ENCODE data around the gene GPR84.

The GPR84 gene

DNA sequence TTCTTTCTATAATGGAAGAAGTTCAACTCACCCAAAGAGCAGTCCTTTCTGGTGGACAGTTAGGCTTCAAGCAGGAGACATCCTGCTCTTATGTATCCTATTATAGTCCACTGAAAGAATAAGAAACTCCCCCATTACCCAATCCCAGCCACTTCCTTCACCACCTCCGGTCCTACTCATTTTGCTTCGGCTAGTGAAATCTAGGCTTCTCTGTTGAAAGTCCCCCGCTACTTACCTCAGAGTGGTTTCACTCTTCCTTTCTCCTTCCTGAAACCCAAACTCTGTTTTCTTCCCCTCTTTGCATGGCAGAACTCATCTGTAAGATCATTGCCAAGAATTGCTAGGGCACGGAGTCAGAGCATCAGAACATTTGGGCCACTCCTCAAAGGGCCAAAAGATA, at the start of gene GPR84:
GPR84 (minus strand) TSS at position 74 of the 400 bp plus-strand sequence. CDS start 635 bp downstream, outside the sequence.
- intact Hi-C loops (cut with DNase I) = no loop called here

DNA sequence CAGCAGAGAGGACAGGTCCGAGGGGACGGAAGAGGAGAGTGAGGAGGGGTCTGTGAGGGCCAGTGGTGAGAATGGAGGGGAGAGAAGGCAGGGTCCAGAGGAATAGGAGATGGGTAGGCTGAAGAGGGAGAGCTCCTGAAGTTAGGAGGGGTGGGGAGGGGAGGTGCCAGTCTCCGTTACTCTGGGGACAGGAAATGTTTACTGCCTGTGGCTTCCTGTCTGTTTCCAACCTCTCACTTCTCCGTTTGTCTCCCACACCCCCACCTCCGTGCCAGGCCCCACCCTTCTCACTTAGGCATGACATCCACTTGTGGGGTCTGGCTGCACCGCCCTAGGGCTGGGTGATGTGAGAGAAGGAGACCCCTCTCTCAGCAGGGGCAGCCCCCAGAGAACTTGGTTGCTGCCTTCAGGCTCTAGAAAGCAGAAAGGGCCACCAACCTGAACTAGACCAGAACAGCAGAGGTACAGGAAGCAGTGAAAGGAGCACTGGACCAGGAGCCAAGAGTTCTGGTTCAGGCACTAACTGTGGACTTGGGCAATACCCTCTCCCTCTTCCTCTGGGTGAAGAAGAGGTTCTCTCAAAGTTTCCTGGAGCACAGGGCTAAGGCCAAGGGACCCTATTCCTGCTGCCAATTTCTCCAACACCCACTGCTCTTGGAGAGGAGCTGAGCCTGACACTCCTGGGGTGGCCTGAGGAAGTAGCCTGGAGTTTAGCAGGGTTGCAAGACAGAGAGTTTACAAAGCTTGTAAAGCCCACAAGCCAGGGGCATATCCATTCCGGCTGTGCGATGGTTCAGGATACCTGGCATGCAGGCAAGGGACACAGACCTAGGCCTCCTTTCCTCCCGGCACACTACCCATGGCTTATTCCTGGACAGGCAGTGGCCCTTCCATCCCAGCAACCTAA, 49.3 kb upstream of the GPR84 start:
- DNase-seq = peak in 2 of 42 donors; percentile 19 to 24

More for the DNA sequence above, at the start of gene GPR84:
- DNase-seq = peak in 1 of 42 donors; percentile 30

DNA sequence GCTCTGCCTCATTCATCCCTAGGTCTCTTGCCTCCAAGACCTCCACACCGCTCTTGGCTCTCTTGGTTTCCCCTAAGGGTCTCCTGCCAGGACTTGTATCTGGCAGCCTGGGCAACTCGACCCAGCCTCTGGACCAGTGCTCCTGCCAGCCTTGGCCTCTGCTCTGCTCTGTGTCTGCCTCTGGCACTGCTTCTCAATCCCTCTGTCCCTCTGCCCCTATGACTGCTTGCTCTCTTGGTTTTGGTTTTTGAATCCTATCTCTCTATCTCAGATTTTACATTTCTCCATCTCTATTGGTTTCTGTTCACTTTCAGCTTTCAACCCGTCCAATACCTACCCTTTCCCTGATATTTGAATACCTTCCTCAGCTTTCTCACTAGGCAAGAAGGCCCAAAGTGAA, 48.5 kb upstream of the GPR84 start:
- intact Hi-C loops (cut with DNase I) = no loop called here
- DNase-seq = peak in 1 of 42 donors; percentile 33

More for the DNA sequence above, 49.3 kb upstream of the GPR84 start:
- intact Hi-C loops (cut with DNase I) = no loop called here

DNA sequence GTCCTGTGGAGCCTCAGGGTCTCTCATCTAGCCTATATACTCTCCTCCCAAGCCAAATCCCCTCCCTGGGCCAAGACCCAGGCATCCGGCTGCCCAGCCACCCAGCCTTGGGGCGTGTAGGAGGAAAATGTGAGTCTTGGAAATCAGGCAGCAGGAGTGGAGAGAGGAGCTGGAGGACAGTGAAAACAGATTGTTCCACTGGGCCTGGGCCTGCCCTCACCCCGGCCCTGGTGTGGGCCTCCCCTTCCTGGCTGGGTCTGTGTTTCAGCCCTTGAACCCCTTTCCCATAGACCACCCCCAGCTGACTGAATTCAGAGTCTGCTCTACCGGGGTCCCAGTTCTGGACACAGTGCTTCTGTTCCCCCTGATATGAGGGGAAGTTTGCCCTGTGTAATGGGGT, 48.1 kb upstream of the GPR84 start:
- intact Hi-C loops (cut with DNase I) = no loop called here
- no peak for DNase-seq

DNA sequence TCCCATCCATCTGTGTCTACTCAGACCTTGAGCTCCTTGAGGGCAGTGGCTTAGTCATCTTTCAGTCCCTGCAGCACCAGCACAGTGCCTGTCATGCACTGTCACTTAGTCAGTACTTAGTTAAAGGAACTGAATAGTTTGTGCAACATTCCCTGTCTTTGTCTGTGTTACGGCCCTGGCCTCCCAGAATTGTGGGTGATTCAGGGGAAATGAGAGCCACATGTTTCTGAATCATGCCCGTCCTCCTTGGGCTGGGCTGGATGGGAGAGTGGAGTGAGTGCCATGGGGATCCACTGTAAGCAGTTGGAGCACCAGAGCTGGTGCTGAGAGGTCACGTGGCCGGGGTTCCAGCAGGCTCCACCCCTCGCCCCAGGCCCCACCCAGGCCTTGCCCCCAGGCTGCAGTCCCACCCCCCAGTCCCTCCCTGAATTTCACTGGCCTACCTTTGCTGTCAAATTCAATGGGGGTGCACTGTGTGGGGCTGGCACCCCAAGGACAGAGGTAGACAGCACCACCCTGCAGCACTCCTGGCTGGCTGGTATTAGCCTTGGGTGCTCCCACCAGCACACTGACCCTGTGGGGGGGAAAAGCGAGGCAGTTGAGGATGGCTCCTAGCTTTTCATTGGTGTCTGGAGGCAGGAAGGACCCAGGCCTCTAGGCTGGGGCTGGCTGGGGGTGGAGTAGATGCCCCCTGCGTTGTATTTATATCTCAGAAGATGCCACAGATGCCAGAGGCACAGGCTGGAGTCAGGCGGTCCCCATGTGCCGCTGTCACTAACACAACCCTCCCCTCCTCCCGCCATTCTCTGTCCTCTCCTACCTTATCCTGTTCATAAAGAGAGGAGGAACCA, 47.3 kb upstream of the GPR84 start:
- intact Hi-C loops (cut with DNase I) = no loop called here
- peak in 2 of 42 donors; percentile 32 to 38 for DNase-seq

DNA sequence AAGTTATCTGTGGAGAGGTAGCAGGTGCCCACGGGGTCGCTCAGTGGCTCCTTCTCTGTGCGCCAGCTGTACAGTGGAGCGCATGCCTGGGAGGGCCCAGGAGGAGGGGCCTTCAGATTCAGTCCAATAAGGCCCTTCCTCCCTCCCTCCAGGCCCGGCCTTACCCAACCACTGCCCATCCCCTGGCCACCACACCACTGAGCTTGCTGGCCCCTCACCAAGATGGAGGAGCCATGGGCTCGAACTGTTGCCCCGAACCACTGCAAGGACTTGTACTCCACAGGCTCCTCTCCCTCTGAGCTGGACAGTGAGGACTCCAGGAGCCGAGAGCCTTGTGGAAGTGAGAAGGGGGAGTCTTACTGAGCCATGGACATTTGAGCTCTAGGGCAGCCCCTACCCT, 45.0 kb upstream of the GPR84 start:
- intact Hi-C loops (cut with DNase I) = no loop called here
- DNase-seq = no peak

DNA sequence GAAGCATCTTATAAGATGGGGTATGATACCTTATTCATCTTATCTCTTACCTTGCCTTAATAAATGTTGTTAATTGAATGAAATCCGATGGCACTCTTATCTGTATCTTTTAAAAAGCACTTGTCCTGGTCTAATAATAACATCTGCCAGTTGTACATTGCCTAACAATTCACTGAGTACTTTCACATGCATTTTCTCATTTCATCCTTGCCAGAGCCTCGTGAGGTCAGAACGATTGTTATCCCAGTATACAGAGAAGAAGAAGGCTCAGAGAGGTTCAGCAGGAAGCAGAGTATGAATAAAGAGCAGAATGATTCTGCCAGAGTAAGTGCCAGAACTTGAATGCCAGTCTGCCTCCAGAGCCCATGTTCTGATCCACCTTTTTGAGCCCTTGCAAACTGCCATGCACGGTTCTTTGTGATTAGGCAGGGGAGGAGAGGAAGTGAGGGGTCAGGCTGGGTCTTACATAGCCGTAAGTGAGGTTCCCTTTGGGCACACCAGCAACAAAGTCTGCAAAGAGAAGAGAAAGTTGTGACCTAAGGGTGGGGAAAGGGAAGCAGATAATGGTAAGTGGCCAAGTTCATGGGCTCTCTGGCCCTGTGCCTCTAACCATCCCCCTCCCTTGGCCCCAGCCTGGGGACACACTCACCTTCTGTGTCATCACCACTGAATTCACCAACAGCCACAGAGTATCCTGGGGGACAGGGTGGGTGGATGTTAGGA, 43.1 kb upstream of the GPR84 start:
- intact Hi-C loops (cut with DNase I) = no loop called here
- peak in 1 of 42 donors; percentile 31 for DNase-seq

DNA sequence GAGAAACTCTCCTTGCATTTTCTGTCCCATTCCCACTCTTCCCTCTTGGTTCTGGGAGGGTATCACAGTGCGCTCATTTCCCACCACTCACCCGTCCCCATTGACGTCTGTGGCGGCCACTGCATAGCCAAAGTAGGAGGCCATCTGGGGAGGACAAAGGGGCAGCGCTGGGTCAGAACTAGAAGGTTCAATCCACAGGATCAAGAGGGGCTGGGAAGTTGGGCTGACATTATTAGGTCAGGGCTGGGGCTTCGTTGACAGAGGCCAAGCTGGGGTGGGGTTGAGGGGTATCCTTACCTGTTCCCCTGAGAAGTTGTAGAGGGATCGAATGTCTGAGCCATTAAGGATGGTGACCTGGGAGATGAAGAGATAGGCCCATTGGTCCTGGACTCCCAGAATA, 41.3 kb upstream of the GPR84 start:
- intact Hi-C loops (cut with DNase I) = no loop called here
- no peak for DNase-seq

DNA sequence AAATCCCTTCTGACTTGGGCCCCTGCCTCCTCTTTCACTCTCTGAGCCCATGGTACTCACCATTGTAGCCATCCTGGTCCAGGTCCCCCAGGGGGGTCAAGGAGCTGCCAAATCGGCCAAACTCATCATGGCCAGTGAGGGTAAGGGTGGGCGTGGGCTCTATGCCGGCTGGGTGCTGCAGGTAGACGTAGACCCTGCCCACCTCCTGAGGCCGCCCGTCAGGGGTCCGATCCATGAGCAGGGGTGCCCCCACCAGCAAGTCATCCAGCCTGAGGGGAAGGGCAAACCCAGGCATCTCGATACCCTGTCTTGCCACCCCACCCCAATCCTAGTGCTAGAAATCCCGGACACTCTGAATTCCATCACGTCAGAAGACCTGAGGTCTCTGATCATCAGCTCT, 40.8 kb upstream of the GPR84 start:
- intact Hi-C loops (cut with DNase I) = no loop called here
- DNase-seq = no peak

DNA sequence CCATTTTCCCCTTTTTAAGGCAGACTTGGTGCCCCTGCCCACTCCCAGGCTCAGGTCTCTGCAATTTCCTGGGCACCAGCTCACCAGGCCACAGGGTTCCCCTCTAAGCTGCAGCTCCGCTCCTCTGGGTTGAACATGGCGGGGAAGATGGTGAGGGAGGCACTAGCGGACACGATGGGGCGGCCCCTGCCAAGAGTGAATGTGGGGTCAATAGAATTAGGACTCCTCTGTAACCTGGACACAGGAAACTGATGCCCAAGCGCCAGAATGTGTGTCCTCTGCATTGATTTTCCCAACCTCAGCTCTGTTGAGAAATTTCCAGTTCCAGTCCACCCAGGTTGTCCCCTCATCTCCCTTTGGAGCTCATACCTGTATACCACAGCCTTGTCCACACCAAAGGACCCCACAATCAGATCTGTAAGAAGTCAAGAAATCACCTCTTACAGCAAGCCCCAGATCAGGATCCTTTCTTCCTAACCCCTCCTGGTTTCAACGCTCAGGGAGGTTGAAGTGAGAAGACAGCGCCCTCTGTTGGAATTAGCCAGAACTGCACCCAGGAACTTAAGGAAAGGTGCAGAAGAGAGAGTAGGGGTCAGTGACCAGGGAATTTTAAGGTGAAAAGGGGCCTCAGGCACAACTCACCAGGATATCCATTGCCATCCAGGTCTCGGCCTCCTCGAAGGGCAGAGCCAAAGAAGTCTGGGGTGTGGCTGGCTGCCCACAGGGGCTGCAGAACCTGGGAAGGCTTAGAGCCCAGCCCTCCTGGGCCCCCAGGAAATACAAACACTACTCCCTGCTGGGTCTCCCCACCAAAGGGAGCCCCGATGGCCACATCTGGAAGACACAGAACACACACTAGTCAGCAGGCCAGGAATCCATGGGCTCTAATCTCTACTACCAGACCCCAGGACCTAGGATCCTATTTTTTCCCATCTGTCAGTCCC, 40.0 kb upstream of the GPR84 start:
- peak in 30 of 42 donors; percentile 36 to 81 (median 64) for DNase-seq
- intact Hi-C loops (cut with DNase I) = no loop called here

DNA sequence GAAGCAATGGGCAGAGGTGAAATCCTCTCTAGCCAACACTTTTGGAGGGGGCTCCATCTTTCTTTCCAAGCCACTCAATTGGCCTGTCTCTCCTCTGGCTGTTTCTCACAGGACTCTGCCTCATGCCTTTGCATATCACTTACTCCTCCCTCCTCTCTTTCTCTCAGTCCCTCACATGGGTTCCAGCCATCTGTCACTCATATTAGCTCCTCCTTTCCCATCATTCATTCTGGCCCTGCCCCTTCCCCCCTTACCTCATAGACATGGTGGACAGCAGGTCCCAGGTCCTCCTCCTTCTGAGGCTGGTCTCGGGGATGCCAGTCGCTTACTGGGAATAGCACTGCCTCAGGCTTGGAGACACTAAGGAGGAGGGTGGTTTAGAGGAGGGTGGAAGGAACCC, 36.8 kb upstream of the GPR84 start:
- intact Hi-C loops (cut with DNase I) = no loop called here
- no peak for DNase-seq

DNA sequence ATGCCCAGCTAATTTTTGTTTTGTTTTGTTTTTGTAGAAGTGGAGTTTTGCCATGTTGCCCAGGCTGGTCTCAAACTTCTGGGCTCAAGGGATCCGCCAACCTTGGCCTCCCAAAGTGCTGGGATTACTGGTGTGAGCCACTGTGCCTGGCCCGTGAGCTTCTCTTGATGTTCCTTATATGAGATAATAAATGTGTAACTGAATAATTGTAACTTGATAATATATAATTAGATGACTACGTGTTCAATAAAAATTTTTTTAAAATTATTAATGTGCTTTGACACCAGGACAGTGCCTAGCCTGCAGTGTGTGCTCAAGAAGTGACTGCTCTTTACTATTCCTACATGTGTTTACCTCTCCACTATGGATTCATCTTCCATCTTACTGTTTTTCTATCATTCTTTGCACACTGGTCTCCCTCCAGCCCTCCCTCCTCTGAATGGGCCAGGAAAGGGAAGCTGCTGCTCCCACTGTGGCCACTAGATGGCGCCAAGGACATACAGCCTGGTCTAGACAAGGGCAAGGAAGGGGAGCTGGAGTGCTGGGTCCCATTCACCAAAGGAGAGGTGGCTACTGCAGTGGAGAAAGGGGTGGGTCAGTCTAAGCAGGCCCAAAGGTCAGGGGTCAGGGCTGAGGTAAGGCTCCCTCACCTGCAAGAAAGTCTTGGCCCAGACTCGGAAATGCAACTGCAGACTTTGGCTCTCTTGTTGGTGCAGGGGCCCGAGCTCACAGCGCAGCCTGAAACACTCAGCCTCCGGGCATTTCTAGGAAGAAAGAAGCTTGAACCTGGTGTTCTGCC, 34.9 kb upstream of the GPR84 start:
- intact Hi-C loops (cut with DNase I) = loop anchor here (5.0 kb wide), 1 partner anchor 38 kb away; no protein-coding TSS in a partner anchor
- DNase-seq = peak; percentile 58 to 95 (median 90)

DNA sequence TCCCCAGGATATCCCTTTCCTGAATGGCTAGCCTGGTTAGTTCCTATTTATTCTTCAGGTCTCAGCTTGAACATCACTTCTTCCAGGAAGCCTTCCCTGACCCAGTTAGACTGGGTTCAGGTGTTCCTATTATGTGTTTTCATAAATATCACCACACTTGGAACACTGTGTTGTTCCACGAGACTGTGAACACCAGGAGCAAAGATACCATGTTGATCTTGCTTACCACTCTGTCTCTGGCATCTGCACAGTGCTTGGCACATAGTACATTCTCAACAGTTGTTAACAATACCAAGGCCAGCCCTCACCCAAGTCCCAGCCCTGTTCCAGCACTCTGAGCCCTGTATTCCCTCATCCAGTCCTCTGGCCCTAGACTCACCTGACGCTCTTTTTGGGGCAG, 33.9 kb upstream of the GPR84 start:
- no peak for DNase-seq
- intact Hi-C loops (cut with DNase I) = loop anchor here (5.0 kb wide), 1 partner anchor 39 kb away; no protein-coding TSS in a partner anchor

DNA sequence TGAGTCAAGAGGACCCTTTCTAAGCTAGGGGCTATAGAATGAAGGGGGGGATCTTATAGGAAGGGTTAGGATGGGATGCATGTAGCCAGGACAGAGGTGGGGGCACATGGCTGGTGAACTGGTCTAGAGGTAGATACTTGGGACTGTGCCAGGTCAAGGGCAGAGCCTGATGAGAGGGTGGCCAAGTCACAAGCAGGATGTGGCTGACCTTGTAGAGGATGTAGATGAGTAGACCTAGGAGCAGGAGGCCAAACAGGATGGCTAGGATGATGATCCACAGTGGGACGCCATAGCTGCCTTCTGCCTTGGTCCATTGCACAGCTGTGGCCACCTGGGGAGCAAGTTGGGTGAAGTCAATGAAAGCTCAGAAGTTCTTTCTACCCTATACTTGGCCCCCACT, 32.9 kb upstream of the GPR84 start:
- DNase-seq = no peak
- intact Hi-C loops (cut with DNase I) = loop anchor here (5.0 kb wide), 1 partner anchor 40 kb away; no protein-coding TSS in a partner anchor

DNA sequence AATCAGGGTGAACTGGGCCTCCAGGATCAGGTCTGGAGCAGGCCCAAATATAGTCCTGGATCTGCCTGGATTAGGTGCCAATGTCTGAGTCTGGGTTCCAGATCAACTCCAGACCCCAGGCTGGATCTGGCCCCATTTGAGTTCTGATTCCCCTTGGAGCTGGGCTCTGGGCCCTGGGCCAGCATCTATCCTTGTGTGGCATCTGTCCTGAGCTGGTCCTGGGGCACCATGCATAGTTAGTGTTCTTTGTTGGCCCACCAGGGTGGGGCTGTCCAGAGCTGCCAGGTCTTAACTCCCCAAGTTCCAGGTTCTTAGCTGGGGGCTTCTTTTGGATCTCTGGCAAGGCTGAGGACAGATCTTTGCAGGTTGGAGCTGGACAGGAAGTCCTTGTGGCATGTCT, 31.3 kb upstream of the GPR84 start:
- no peak for DNase-seq
- intact Hi-C loops (cut with DNase I) = loop anchor here (5.0 kb wide), 1 partner anchor 42 kb away; no protein-coding TSS in a partner anchor

DNA sequence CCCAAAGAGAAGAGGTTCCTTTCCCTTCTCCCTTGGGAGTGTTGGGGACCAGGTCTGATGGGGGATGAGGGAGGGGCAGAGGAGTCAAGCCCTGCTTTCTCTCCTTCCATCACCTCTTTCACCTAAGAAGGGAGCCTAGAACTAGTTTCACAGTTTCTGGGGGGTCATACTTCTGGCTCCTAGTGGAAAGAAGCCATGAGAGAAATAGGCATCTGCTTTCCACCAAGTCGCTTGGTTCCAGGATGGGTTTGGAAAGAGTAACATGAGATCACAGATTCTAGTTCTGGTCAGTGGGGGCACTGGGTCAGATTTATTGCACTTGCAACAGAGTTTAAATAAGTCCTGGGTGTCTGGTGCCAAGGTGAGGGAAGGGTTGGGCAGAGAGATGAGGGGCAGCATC, 30.7 kb upstream of the GPR84 start:
- DNase-seq = no peak
- intact Hi-C loops (cut with DNase I) = loop anchor here (5.0 kb wide), 1 partner anchor 42 kb away; no protein-coding TSS in a partner anchor

DNA sequence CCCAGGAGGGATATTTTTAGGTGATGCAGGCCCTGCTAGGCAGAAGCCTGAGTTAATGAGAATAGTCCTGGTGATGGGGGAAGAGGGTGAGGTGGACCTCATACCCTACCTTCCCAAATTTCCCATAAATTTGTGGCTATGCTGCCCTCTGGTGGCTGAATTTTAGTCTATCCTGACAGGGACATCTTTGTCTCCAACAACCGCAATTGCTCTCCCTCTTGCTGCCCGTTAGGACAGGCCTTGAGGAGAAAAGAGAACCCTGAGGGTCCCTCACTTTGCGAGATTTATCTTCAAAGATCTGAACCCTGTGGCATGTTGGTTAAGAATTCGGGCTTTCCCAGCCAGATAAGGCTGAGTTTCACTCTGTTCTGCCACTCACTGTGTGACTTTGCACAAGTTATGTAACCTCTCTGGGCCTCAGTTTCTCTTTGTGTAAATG, 30.0 kb upstream of the GPR84 start:
- DNase-seq = peak in 38 of 42 donors; percentile 22 to 89 (median 71)
- intact Hi-C loops (cut with DNase I) = no loop called here
